Mesenchymal stem cell (in vitro differentiated cells and primary cell): ENCODE measurements around the gene ROBO3.

Experiments
- DNase-seq: peaks from one replicate; pipeline ENCODE4 v3.0.0-alpha.2; 2013
- H2AFZ ChIP-seq: one replicate; pipeline ENCODE4 v1.6.1; 2013; ENCODE audit warnings: low read depth, mild to moderate bottlenecking, control low read depth, inconsistent platforms, low read length, moderate library complexity
- H2AK5ac ChIP-seq: 2 replicates; pipeline ENCODE4 v1.6.1; 2013; ENCODE audit warnings: low read length, moderate library complexity, mild to moderate bottlenecking, inconsistent platforms; ENCODE audit not compliant: severe bottlenecking
- H2BK120ac ChIP-seq: one replicate; pipeline ENCODE4 v1.6.1; 2013; ENCODE audit warnings: low read depth, mild to moderate bottlenecking, inconsistent platforms, low read length, moderate library complexity
- H2BK12ac ChIP-seq, 2 experiments: one replicate each; pipeline ENCODE4 v1.6.1; 2013; ENCODE audit warnings: inconsistent platforms in 2 of 2, low read length in 2 of 2, mild to moderate bottlenecking in 2 of 2, moderate library complexity in 2 of 2, control low read depth in 1 of 2
- H2BK15ac ChIP-seq: one replicate; pipeline ENCODE4 v1.6.1; 2013; ENCODE audit warnings: mild to moderate bottlenecking, low read depth, inconsistent platforms; ENCODE audit not compliant: poor library complexity, severe bottlenecking
- H2BK5ac ChIP-seq: 2 replicates; pipeline ENCODE4 v1.6.1; 2013; ENCODE audit warnings: low read depth, mild to moderate bottlenecking, low read length, control low read depth, inconsistent platforms; ENCODE audit not compliant: poor library complexity, severe bottlenecking
- H3K14ac ChIP-seq, 2 experiments: one replicate each; pipeline ENCODE4 v1.6.1; 2013; ENCODE audit warnings: inconsistent platforms in 2 of 2, low read length in 2 of 2, control low read depth in 1 of 2, mild to moderate bottlenecking in 1 of 2, moderate library complexity in 1 of 2
- H3K18ac ChIP-seq, 2 experiments: one replicate each; pipeline ENCODE4 v1.6.1; 2013; ENCODE audit warnings: inconsistent platforms in 2 of 2, low read length in 2 of 2, control low read depth in 1 of 2, low read depth in 1 of 2, mild to moderate bottlenecking in 1 of 2
- H3K23ac ChIP-seq, 2 experiments: one replicate each; pipeline ENCODE4 v1.6.1; 2013; ENCODE audit warnings: inconsistent platforms in 2 of 2, low read length in 2 of 2, mild to moderate bottlenecking in 2 of 2, moderate library complexity in 2 of 2, control low read depth in 1 of 2
- H3K27ac ChIP-seq: 2 replicates; pipeline ENCODE4 v1.5.1; 2013; ENCODE audit warnings: mild to moderate bottlenecking, moderate library complexity, low read length, control low read depth, inconsistent platforms; ENCODE audit not compliant: poor library complexity, severe bottlenecking
- H3K27me3 ChIP-seq, 2 experiments: 2 replicates each; pipeline versions ENCODE4 v1.6.1 to v1.7.0; 2013; ENCODE audit warnings: low read length in 2 of 2, mild to moderate bottlenecking in 2 of 2, moderate library complexity in 2 of 2, control low read depth in 1 of 2, inconsistent platforms in 1 of 2; ENCODE audit not compliant: control insufficient read depth in 1 of 2, insufficient read depth in 1 of 2
- H3K36me3 ChIP-seq, 2 experiments: 2 replicates each; pipeline versions ENCODE4 v1.6.1 to v1.7.0; 2013; ENCODE audit warnings: low read length in 2 of 2, control low read depth in 1 of 2, inconsistent platforms in 1 of 2, low read depth in 1 of 2, mild to moderate bottlenecking in 1 of 2; ENCODE audit not compliant: insufficient read depth in 2 of 2, control insufficient read depth in 1 of 2
- H3K4ac ChIP-seq, 2 experiments: one replicate each; pipeline ENCODE4 v1.6.1; 2013; ENCODE audit warnings: inconsistent platforms in 2 of 2, low read length in 2 of 2, mild to moderate bottlenecking in 2 of 2, moderate library complexity in 2 of 2, control low read depth in 1 of 2, low read depth in 1 of 2
- H3K4me1 ChIP-seq: 2 replicates; pipeline ENCODE4 v1.6.1; 2013; ENCODE audit warnings: low read depth, low read length, control low read depth; ENCODE audit not compliant: control insufficient read depth, insufficient read depth
- H3K4me2 ChIP-seq: 2 replicates; pipeline ENCODE4 v1.6.1; 2013; ENCODE audit warnings: low read length, mild to moderate bottlenecking, inconsistent platforms; ENCODE audit not compliant: poor library complexity, severe bottlenecking
- H3K4me3 ChIP-seq, 2 experiments: 2 replicates each; pipeline versions ENCODE4 v1.5.1 to v1.7.0; 2013; ENCODE audit warnings: low read length in 2 of 2, mild to moderate bottlenecking in 2 of 2, control low read depth in 1 of 2, low read depth in 1 of 2; ENCODE audit not compliant: insufficient read depth in 1 of 2
- H3K79me1 ChIP-seq: replicated peaks from 2 replicates; pipeline ENCODE4 v1.6.1; 2013; ENCODE audit warnings: mild to moderate bottlenecking, control low read depth, low read length, inconsistent platforms; ENCODE audit not compliant: poor library complexity, severe bottlenecking
- H3K9ac ChIP-seq: 2 replicates; pipeline ENCODE4 v1.7.0; 2013; ENCODE audit warnings: mild to moderate bottlenecking, low read length, moderate library complexity
- H3K9me3 ChIP-seq: 2 replicates; pipeline ENCODE4 v1.7.0; 2013; ENCODE audit warnings: mild to moderate bottlenecking, low read length; ENCODE audit not compliant: control insufficient read depth
- H4K8ac ChIP-seq: one replicate; pipeline ENCODE4 v1.6.1; 2013; ENCODE audit warnings: inconsistent platforms, mild to moderate bottlenecking, low read length, moderate library complexity
- H4K91ac ChIP-seq: one replicate; pipeline ENCODE4 v1.6.1; 2013; ENCODE audit warnings: mild to moderate bottlenecking, low read length, inconsistent platforms
- WGBS: methylation state at CpG from one replicate; pipeline ENCODE4 v1.1.7; 2013; ENCODE audit warnings: mixed read lengths; 5-methylcytosine and 5-hydroxymethylcytosine counted together

ROBO3 gene

DNA sequence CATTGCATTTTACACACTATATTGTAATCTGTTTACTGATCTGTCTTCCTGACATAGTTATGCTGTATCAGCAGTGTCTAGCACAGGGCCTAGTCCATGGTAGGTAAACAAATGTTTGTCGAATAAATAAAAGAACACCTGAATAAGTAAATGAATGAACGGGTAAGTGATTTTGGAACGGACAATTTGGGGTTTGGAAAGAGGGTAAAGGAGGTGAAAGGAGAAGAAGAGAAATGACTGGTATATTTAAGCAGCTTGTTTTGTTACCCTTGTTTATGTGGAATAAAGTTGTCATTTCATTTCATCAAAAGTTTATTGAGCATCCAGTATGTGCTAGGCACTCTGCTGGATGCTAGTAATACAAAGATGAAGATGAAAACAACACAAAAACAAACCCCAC is 53.7 kb downstream of the ROBO3 start, which contains the start of gene HEPN1:
HEPN1 (plus strand) TSS at position 301 of the 400 bp plus-strand sequence.
- no peak within 1 kb of the TSS for H3K18ac ChIP-seq
- H2BK120ac ChIP-seq: no peak within 1 kb of the TSS
- H3K27me3 ChIP-seq: peaks cover 0 to 5% of the 10 kb centered on the region in 2 experiments
- DNase-seq: no peak
- H3K79me1 ChIP-seq: no peaks in the 10 kb centered on the region
- no peak within 1 kb of the TSS for H3K27ac ChIP-seq
- H2BK12ac ChIP-seq: no peak within 1 kb of the TSS
- no peak within 1 kb of the TSS for H4K91ac ChIP-seq
- no peak within 1 kb of the TSS for H3K4me2 ChIP-seq
- H3K4me3 ChIP-seq: no peak within 1 kb of the TSS
- 95% methylated on average over 3 of the region's 3 CpGs for WGBS
- peak within 1 kb of the TSS; percentile 32 for H4K8ac ChIP-seq
- peaks cover 13% of the 10 kb centered on the region for H3K4me1 ChIP-seq
- no peaks in the 10 kb centered on the region for H3K9me3 ChIP-seq
- H3K4ac ChIP-seq: no peak within 1 kb of the TSS
- no peak within 1 kb of the TSS for H2AFZ ChIP-seq
- no peak within 1 kb of the TSS for H3K23ac ChIP-seq
- H2AK5ac ChIP-seq: no peak within 1 kb of the TSS
- H2BK15ac ChIP-seq: no peak within 1 kb of the TSS
- no peak within 1 kb of the TSS for H3K9ac ChIP-seq
- no peak within 1 kb of the TSS for H2BK5ac ChIP-seq
- H3K14ac ChIP-seq: no peak within 1 kb of the TSS
- no peaks in the 10 kb centered on the region for H3K36me3 ChIP-seq

DNA sequence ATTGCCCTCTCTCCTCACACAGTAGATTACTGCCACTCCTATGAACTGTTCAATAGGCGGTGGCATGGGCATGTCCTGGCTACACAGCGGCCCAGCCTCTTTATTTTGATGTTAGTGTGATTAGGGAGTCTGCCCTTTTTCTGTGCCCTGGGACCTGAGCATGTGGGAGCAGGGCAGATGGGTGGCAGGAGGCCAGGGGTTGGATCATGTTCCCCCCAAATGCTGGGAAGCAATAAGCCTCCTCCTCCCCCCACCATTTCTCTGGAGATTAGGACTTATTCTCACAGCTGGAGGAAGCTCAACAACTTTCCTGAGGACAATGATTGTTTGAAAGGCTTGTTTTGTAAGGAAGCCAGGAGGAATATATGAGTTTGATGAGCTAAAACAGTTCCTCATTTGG is 54.7 kb downstream of the ROBO3 start:
- H2AFZ ChIP-seq: no peak overlapping the region
- no peaks in the 10 kb centered on the region for H3K9me3 ChIP-seq
- peak overlapping the region; percentile 32 for H4K8ac ChIP-seq

DNA sequence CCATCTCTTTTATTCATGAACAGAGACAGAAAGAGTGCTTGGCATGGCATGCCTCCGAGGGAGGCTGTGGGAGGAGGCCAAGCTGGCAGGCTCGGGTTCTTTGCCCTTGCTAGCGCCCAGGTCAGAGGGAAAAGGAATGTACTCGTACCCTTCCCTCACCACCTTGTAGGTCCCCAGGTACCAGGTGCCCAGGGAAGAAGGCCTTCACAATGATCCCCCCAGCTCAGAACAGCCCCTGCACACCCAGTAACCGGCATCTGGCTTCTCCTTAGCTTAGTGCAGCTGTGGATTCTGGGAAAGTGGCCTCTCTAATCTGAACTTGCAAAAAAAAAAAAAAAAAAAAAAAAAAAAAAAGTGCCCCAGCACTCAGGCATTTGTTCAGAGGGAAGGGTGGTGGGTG is 55.1 kb downstream of the ROBO3 start:
- Histone ChIP-seq H3K36me3 (no peaks in the 10 kb centered on the region), H3K23ac (no peak overlapping the region), H3K79me1 (no peaks in the 10 kb centered on the region), H3K9ac (peak overlapping the region; percentile 56), H3K4me2 (peak overlapping the region; percentile 79), H2BK12ac (no peak overlapping the region), H4K8ac (peak overlapping the region; percentile 87), H3K4me1 (peaks cover 13% of the 10 kb centered on the region), H2AK5ac (peak overlapping the region; percentile 73), H4K91ac (peak overlapping the region; percentile 32), H3K4ac (no peak overlapping the region), H3K9me3 (no peaks in the 10 kb centered on the region), H3K4me3 (no peak overlapping the region), H3K27me3 (peaks cover 0 to 5% of the 10 kb centered on the region in 2 experiments), H3K27ac (no peak overlapping the region), H2BK120ac (no peak overlapping the region), H3K18ac (peak overlapping the region in 1 of 2 experiments; percentile 14), H2BK15ac (no peak overlapping the region), H3K14ac (no peak overlapping the region), H2BK5ac (no peak overlapping the region), H2AFZ (no peak overlapping the region)
- no peak for DNase-seq
- 86% methylated on average over 5 of the region's 5 CpGs for WGBS

More for the DNA sequence above, 54.7 kb downstream of the ROBO3 start:
- Histone ChIP-seq H3K14ac (no peak overlapping the region), H3K9ac (no peak overlapping the region), H3K27ac (no peak overlapping the region), H2BK5ac (no peak overlapping the region), H2BK120ac (no peak overlapping the region), H2BK12ac (no peak overlapping the region), H3K79me1 (no peaks in the 10 kb centered on the region), H3K36me3 (no peaks in the 10 kb centered on the region), H3K4me3 (no peak overlapping the region), H2AK5ac (no peak overlapping the region), H3K27me3 (peaks cover 0 to 5% of the 10 kb centered on the region in 2 experiments), H3K4me2 (no peak overlapping the region), H3K23ac (no peak overlapping the region), H2BK15ac (no peak overlapping the region), H3K4ac (no peak overlapping the region), H3K4me1 (peaks cover 13% of the 10 kb centered on the region), H3K18ac (no peak overlapping the region), H4K91ac (no peak overlapping the region)
- no peak for DNase-seq
- WGBS: 100% methylated on average over 2 of the region's 2 CpGs

DNA sequence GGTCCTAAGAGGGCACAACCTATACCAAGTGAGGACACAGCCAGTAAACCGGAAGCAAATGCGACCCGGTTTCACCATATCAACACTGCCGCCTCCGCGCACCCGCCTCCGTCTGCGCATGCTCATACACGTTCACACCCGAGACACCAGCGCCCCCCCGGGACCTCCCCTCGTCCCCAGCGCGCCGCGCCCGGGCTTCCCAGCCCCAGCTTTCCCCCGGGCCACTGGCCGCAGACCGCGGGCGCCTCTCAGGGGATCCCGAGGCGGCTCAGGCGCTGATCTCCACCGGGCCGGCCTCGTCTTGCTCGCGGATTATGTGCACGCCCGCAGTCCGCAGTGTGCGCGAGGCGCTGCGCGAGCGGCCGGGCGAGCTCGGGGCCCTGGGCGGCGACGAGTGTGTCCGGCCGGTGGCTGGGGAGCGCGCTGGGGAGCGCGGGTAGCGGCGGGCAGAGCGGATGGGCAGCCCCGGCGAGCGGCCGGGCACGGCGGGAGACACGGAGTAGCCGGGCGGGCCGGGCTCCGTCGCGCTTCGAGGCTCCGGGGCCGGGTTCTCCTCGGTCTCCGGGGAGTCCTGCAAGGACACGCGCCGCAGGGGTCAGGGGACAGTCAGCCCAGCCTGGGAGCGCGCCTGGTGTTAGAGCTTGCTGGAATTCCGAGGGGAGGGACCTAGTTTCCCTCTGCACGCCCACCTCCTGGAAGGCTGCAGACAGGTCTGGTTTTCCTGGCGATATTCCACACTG is 55.8 kb downstream of the ROBO3 start:
- peak; percentile 74 for DNase-seq
- peak overlapping the region; percentile 41 to 83 for H3K4ac ChIP-seq
- peak overlapping the region; percentile 56 for H3K9ac ChIP-seq
- 2% methylated on average over 63 of the region's 82 CpGs for WGBS
- H2BK12ac ChIP-seq: peak overlapping the region; percentile 8 to 15
- H2BK15ac ChIP-seq: peak overlapping the region; percentile 93
- H4K91ac ChIP-seq: peak overlapping the region; percentile 70
- peak overlapping the region; percentile 58 for H2AFZ ChIP-seq
- H3K27ac ChIP-seq: no peak overlapping the region
- H3K4me2 ChIP-seq: peak overlapping the region; percentile 79
- H3K27me3 ChIP-seq: peaks cover 0 to 5% of the 10 kb centered on the region in 2 experiments
- peak overlapping the region in 1 of 2 experiments; percentile 85 for H3K23ac ChIP-seq
- H3K4me1 ChIP-seq: peaks cover 11% of the 10 kb centered on the region
- H2BK120ac ChIP-seq: peak overlapping the region; percentile 78
- H2BK5ac ChIP-seq: peak overlapping the region; percentile 79
- H3K18ac ChIP-seq: peak overlapping the region; percentile 81 to 90
- peak overlapping the region in 1 of 2 experiments; percentile 79 for H3K14ac ChIP-seq
- no peaks in the 10 kb centered on the region for H3K9me3 ChIP-seq
- H2AK5ac ChIP-seq: no peak overlapping the region
- peak overlapping the region; percentile 64 to 65 for H3K4me3 ChIP-seq
- no peaks in the 10 kb centered on the region for H3K79me1 ChIP-seq
- H4K8ac ChIP-seq: peak overlapping the region; percentile 94
- no peaks in the 10 kb centered on the region for H3K36me3 ChIP-seq
